ENCODE data around the gene MLH1.

Gene MLH1

GRCh38 chr3:37097776-37098175 is 104.5 kb downstream of the MLH1 start:
- H3K9me2 ChIP-seq (replicated peaks; ENCODE audit: insufficient read depth, low read length), result no peaks in the 10 kb centered on the region
- H3F3A ChIP-seq (ENCODE audit: insufficient read depth, low read length), result no peaks in the 10 kb centered on the region
- H3K79me2 ChIP-seq (ENCODE audit: low read length), result no peaks in the 10 kb centered on the region

GRCh38 chr3:37098884-37099283 is 105.6 kb downstream of the MLH1 start:
- Histone ChIP-seq H3K27ac (ENCODE audit: low read length) (no peak overlapping the region), H3K36me3 (replicated peaks; ENCODE audit: insufficient read depth, low read length) (no peaks in the 10 kb centered on the region), H2AFZ (ENCODE audit: low read length) (no peak overlapping the region), H4K20me1 (ENCODE audit: insufficient read depth, low read length) (no peaks in the 10 kb centered on the region), H3K9me2 (replicated peaks; ENCODE audit: insufficient read depth, low read length) (no peaks in the 10 kb centered on the region), H3K9me3 (replicated peaks; ENCODE audit: insufficient read depth, low read length) (no peaks in the 10 kb centered on the region), H3K4me2 (ENCODE audit: low read depth, low read length) (no peak overlapping the region), H3K4me3 (ENCODE audit: low read length) (no peak overlapping the region), H3K4me1 (ENCODE audit: low read length) (no peaks in the 10 kb centered on the region), H3K79me2 (ENCODE audit: low read length) (no peaks in the 10 kb centered on the region), H3F3A (ENCODE audit: insufficient read depth, low read length) (no peaks in the 10 kb centered on the region), H3K27me3 (replicated peaks; ENCODE audit: insufficient read depth, low read length) (no peaks in the 10 kb centered on the region), H3K9ac (ENCODE audit: low read length) (no peak overlapping the region)
- no peak for TF ChIP-seq EZH2phosphoT487 (IDR thresholded peaks at IDR 0.05; ENCODE audit: low read length)
- no peak for TF ChIP-seq CTCF (IDR thresholded peaks at IDR 0.05; ENCODE audit: low read length)
- no peak for TF ChIP-seq EZH2 (optimal IDR thresholded peaks at IDR 0.05; ENCODE audit: low read depth, low read length)
- no peak for DNase-seq

More at GRCh38 chr3:37097776-37098175, 104.5 kb downstream of the MLH1 start:
- no peaks in the 10 kb centered on the region for H3K4me1 ChIP-seq (ENCODE audit: low read length)
- H3K27me3 ChIP-seq (replicated peaks; ENCODE audit: insufficient read depth, low read length), result no peaks in the 10 kb centered on the region
- TF ChIP-seq EZH2 (optimal IDR thresholded peaks at IDR 0.05; ENCODE audit: low read depth, low read length) (no peak), EZH2phosphoT487 (IDR thresholded peaks at IDR 0.05; ENCODE audit: low read length) (no peak), CTCF (IDR thresholded peaks at IDR 0.05; ENCODE audit: low read length) (no peak)
- H3K27ac ChIP-seq (ENCODE audit: low read length), result no peak overlapping the region
- no peaks in the 10 kb centered on the region for H3K9me3 ChIP-seq (replicated peaks; ENCODE audit: insufficient read depth, low read length)
- no peak overlapping the region for H3K9ac ChIP-seq (ENCODE audit: low read length)
- H3K4me2 ChIP-seq (ENCODE audit: low read depth, low read length), result no peak overlapping the region
- H4K20me1 ChIP-seq (ENCODE audit: insufficient read depth, low read length), result no peaks in the 10 kb centered on the region
- no peak for DNase-seq
- H3K36me3 ChIP-seq (replicated peaks; ENCODE audit: insufficient read depth, low read length), result no peaks in the 10 kb centered on the region
- no peak overlapping the region for H3K4me3 ChIP-seq (ENCODE audit: low read length)
- H2AFZ ChIP-seq (ENCODE audit: low read length), result no peak overlapping the region

- no peak for DNase-seq
- H3K4me3 ChIP-seq (ENCODE audit: low read length), result no peak overlapping the region
- no peak for TF ChIP-seq EZH2phosphoT487 (IDR thresholded peaks at IDR 0.05; ENCODE audit: low read length)
- no peak for TF ChIP-seq CTCF (IDR thresholded peaks at IDR 0.05; ENCODE audit: low read length)
- TF ChIP-seq EZH2 (optimal IDR thresholded peaks at IDR 0.05; ENCODE audit: low read depth, low read length), result no peak
- no peaks in the 10 kb centered on the region for H3K27me3 ChIP-seq (replicated peaks; ENCODE audit: insufficient read depth, low read length)
- H3K79me2 ChIP-seq (ENCODE audit: low read length), result no peaks in the 10 kb centered on the region
- no peak overlapping the region for H3K9ac ChIP-seq (ENCODE audit: low read length)
- H2AFZ ChIP-seq (ENCODE audit: low read length), result no peak overlapping the region
- no peaks in the 10 kb centered on the region for H3K9me3 ChIP-seq (replicated peaks; ENCODE audit: insufficient read depth, low read length)
- H3K4me1 ChIP-seq (ENCODE audit: low read length), result no peaks in the 10 kb centered on the region
- no peak overlapping the region for H3K27ac ChIP-seq (ENCODE audit: low read length)
- no peaks in the 10 kb centered on the region for H4K20me1 ChIP-seq (ENCODE audit: insufficient read depth, low read length)
- H3K36me3 ChIP-seq (replicated peaks; ENCODE audit: insufficient read depth, low read length), result no peaks in the 10 kb centered on the region
- no peaks in the 10 kb centered on the region for H3K9me2 ChIP-seq (replicated peaks; ENCODE audit: insufficient read depth, low read length)
- H3F3A ChIP-seq (ENCODE audit: insufficient read depth, low read length), result no peaks in the 10 kb centered on the region
- no peak overlapping the region for H3K4me2 ChIP-seq (ENCODE audit: low read depth, low read length)
Measured at GRCh38 chr3:37099469-37099868, 106.2 kb downstream of the MLH1 start.
